BLaER1 treated with 17β-estradiol and CSF1 and Interleukin-3, amounts not matched to agents 10 nM and 100 nM (cell line): ENCODE results near the gene GTF2A2.

Experiments
- H3K27ac ChIP-seq, 11 experiments: shearing (Covaris generic); formaldehyde crosslinking; 2 replicates each; pipeline ENCODE4 v1.8.1; 2022
- H3K27me3 ChIP-seq, 11 experiments: shearing (Covaris generic); formaldehyde crosslinking; 2 replicates each; pipeline ENCODE4 v1.8.1; 2022
- H3K36me3 ChIP-seq, 11 experiments: shearing (Covaris generic); formaldehyde crosslinking; 2 replicates each; pipeline ENCODE4 v1.8.1; 2022
- H3K4me1 ChIP-seq, 10 experiments: shearing (Covaris generic); formaldehyde crosslinking; 2 replicates each; pipeline ENCODE4 v1.8.1; 2022
- H3K4me2 ChIP-seq, 11 experiments: shearing (Covaris generic); formaldehyde crosslinking; 2 replicates each; pipeline ENCODE4 v1.8.1; 2022
- H3K4me3 ChIP-seq, 10 experiments: shearing (Covaris generic); formaldehyde crosslinking; 2 replicates each; pipeline ENCODE4 v1.8.1; 2022
- H3K9ac ChIP-seq, 11 experiments: shearing (Covaris generic); formaldehyde crosslinking; 2 replicates each; pipeline ENCODE4 v1.8.1; 2022
- H3K9me3 ChIP-seq, 11 experiments: shearing (Covaris generic); formaldehyde crosslinking; replicated peaks in 1 of 11; 2 replicates each; pipeline ENCODE4 v1.8.1; 2022
- H4K20me1 ChIP-seq, 11 experiments: shearing (Covaris generic); formaldehyde crosslinking; 2 replicates each; pipeline ENCODE4 v1.8.1; 2022
- Cebpa-rat ChIP-seq, 11 experiments: shearing (Covaris generic); IDR thresholded peaks; 2 replicates each; pipeline ENCODE4 v1.8.1; 2022

Gene GTF2A2

GRCh38 chr15:59598461-59598860, 58.9 kb downstream of the GTF2A2 start:
- H3K27ac ChIP-seq, result no peak overlapping the region
- TF ChIP-seq Cebpa-rat (IDR thresholded peaks at IDR 0.05), result no peak
- no peaks in the 10 kb centered on the region for H3K36me3 ChIP-seq
- no peaks in the 10 kb centered on the region for H3K27me3 ChIP-seq
- H3K4me2 ChIP-seq, result no peak overlapping the region
- H3K4me1 ChIP-seq, result peaks cover 0 to 4% (median 0%) of the 10 kb centered on the region in 10 experiments; a peak in 2 of 20 replicates
- no peaks in the 10 kb centered on the region for H4K20me1 ChIP-seq
- no peak overlapping the region for H3K4me3 ChIP-seq
- H3K9ac ChIP-seq, result no peak overlapping the region
- peaks cover 18 to 26% (median 22%) of the 10 kb centered on the region in 11 experiments for H3K9me3 ChIP-seq

GRCh38 chr15:59596640-59597039, 60.7 kb downstream of the GTF2A2 start:
- H3K4me1 ChIP-seq, result peaks cover 0 to 7% (median 2%) of the 10 kb centered on the region in 10 experiments; a peak in 13 of 20 replicates
- H3K9ac ChIP-seq, result no peak overlapping the region
- no peaks in the 10 kb centered on the region for H4K20me1 ChIP-seq
- no peak overlapping the region for H3K4me3 ChIP-seq
- H3K4me2 ChIP-seq, result no peak overlapping the region
- no peak for TF ChIP-seq Cebpa-rat (IDR thresholded peaks at IDR 0.05)
- H3K27ac ChIP-seq, result no peak overlapping the region
- no peaks in the 10 kb centered on the region for H3K36me3 ChIP-seq
- H3K27me3 ChIP-seq, result no peaks in the 10 kb centered on the region
- H3K9me3 ChIP-seq, result peaks cover 8 to 12% (median 8%) of the 10 kb centered on the region in 11 experiments

DNA sequence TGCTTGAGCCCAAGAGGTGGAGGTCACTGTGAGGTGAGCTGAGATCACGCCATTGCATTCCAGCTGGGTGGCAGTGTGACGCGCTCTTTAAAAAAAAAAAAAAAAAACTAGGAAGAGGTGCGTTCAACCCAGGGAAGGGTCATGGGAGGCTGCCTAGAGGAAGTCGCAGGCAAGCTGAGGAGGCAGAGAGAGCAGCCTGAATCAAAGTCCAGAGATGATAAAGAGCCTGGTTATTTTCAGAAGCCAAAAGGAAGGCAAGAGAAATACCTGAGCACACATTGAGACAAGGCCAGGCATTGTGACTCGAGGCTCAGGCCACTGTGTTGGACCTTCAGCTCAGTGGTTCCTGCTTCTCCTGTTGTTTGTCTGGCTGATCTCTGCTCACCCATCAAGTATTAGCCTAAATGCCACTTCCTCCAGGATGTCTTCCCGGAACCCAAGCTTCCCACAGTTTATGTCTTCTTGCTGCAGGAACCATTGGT, 61.8 kb downstream of the GTF2A2 start:
- Histone ChIP-seq H3K9ac (no peak overlapping the region), H3K27me3 (no peaks in the 10 kb centered on the region), H3K9me3 (0 out of 22 replicates have a peak, but pooled peaks cover 0 to 4% (median 0%) of the 10 kb centered on the region in 11 experiments), H3K27ac (no peak overlapping the region), H3K4me1 (peaks cover 0 to 18% (median 11%) of the 10 kb centered on the region in 10 experiments; a peak in 15 of 20 replicates), H3K36me3 (no peaks in the 10 kb centered on the region), H3K4me2 (peak overlapping the region in 1 of 11 experiments; percentile 2; a peak in 1 of 22 replicates), H3K4me3 (no peak overlapping the region), H4K20me1 (no peaks in the 10 kb centered on the region)
- TF ChIP-seq Cebpa-rat (IDR thresholded peaks at IDR 0.05), result no peak

DNA sequence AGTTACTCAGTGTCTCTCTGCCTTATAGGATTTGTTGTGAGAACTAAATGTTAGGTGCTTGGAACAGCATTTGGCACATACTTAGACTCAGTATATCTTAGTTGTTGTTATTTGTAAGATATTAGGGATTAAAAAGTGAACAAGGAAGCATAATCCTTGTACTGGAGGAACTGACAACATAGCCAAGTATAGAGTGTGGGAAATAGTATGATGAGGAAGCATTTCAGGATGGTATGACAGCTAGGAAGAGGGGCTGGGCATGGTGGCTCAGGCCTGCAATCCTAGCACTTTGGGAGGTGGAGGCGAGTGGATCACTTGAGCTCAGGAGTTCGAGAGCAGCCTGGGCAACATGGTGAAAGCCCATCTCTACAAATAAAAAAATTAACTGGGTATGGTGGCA, 62.3 kb downstream of the GTF2A2 start:
- Histone ChIP-seq H3K27me3 (no peaks in the 10 kb centered on the region), H3K9me3 (no peaks in the 10 kb centered on the region), H3K9ac (no peak overlapping the region), H3K27ac (no peak overlapping the region), H3K4me2 (peak overlapping the region in 1 of 11 experiments; percentile 2; a peak in 1 of 22 replicates), H4K20me1 (no peaks in the 10 kb centered on the region), H3K4me1 (peaks cover 0 to 22% (median 12%) of the 10 kb centered on the region in 10 experiments; a peak in 15 of 20 replicates), H3K36me3 (no peaks in the 10 kb centered on the region), H3K4me3 (no peak overlapping the region)
- TF ChIP-seq Cebpa-rat (IDR thresholded peaks at IDR 0.05), result no peak

- no peaks in the 10 kb centered on the region for H3K27me3 ChIP-seq
- H4K20me1 ChIP-seq, result no peaks in the 10 kb centered on the region
- H3K4me3 ChIP-seq, result no peak overlapping the region
- H3K4me2 ChIP-seq, result peak overlapping the region in 1 of 11 experiments; percentile 2; a peak in 1 of 22 replicates
- no peak overlapping the region for H3K9ac ChIP-seq
- H3K4me1 ChIP-seq, result peaks cover 0 to 24% (median 12%) of the 10 kb centered on the region in 10 experiments; a peak in 15 of 20 replicates
- H3K36me3 ChIP-seq, result no peaks in the 10 kb centered on the region
- H3K9me3 ChIP-seq, result no peaks in the 10 kb centered on the region
- no peak for TF ChIP-seq Cebpa-rat (IDR thresholded peaks at IDR 0.05)
- H3K27ac ChIP-seq, result no peak overlapping the region
These were observed 62.8 kb downstream of the GTF2A2 start for GRCh38 chr15:59594493-59594942.

DNA sequence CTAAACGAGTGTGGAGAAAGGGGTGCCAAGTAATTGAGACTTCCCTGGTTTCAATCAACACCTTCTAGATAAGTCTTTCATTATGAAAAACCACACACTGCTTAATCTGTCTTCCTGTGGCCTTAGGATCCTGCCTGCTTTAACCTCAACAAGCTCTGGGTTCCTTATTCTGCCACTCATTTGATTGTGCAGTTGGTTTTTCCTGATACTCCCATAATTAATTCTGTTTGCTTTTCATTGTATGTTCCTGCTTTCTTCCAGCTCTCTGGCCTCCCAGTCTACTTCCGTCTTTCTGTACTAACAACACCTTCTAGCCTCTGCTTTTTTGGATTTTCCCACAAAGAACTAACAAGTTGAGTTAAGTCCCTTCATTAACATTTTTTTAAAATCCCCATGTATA, 66.0 kb downstream of the GTF2A2 start:
- TF ChIP-seq Cebpa-rat (IDR thresholded peaks at IDR 0.05), result no peak
- H3K4me3 ChIP-seq, result no peak overlapping the region
- no peak overlapping the region for H3K27ac ChIP-seq
- H3K4me2 ChIP-seq, result peak overlapping the region in 8 of 11 experiments; percentile 8 to 53 (median 30); a peak in 11 of 22 replicates
- H3K27me3 ChIP-seq, result no peaks in the 10 kb centered on the region
- H3K9ac ChIP-seq, result no peak overlapping the region
- H3K4me1 ChIP-seq, result peaks cover 0 to 24% (median 12%) of the 10 kb centered on the region in 10 experiments; a peak in 15 of 20 replicates
- H3K9me3 ChIP-seq, result no peaks in the 10 kb centered on the region
- no peaks in the 10 kb centered on the region for H4K20me1 ChIP-seq
- no peaks in the 10 kb centered on the region for H3K36me3 ChIP-seq

GRCh38 chr15:59590027-59590426, 67.3 kb downstream of the GTF2A2 start:
- Histone ChIP-seq H3K36me3 (no peaks in the 10 kb centered on the region), H3K9ac (no peak overlapping the region), H3K4me3 (no peak overlapping the region), H3K9me3 (no peaks in the 10 kb centered on the region), H3K4me1 (peaks cover 0 to 24% (median 12%) of the 10 kb centered on the region in 10 experiments; a peak in 15 of 20 replicates), H4K20me1 (no peaks in the 10 kb centered on the region), H3K27me3 (no peaks in the 10 kb centered on the region), H3K4me2 (0 out of 22 replicates have a peak overlapping the region, but pooled peaks of 1 of the 11 experiments have one; percentile 53), H3K27ac (no peak overlapping the region)
- TF ChIP-seq Cebpa-rat (IDR thresholded peaks at IDR 0.05), result no peak
